ENCODE data around the gene SYK. TPM values are rescaled to one million over a fixed set of nuclear protein-coding genes. Genes with fewer than 3 reads are reported as not detected.

Gene SYK
- total RNA-seq, 1 donor from 2014 or later = under 0.01 TPM

Other genes with a start within 250 kb of the SYK start
- 0.34 and 1.0 TPM in 2 replicates for gene DIRAS2, start 159.0 kb upstream of the SYK start, total RNA-seq